Adrenal gland (tissue), 5 donors: ENCODE measurements around the gene NXN.

Source experiments
- CTCF ChIP-seq, 6 experiments: fragments of 450-650 bp in 4 of 6; fragments of 200-600 bp in 2 of 6; sonication (generic) in 1 of 6; IDR thresholded peaks; 1 replicate in 5 of 6; 2 replicates in 1 of 6; pipeline versions ENCODE4 v1.5.1 to v1.8.0; 2016 to 2021; ENCODE audit warnings: antibody characterized with exemption in 6 of 6, mild to moderate bottlenecking in 2 of 6, moderate library complexity in 1 of 6
- POLR2A ChIP-seq, 2 donors: fragments of 450-650 bp; IDR thresholded peaks; one replicate each; pipeline ENCODE4 v1.6.1; 2017; ENCODE audit warnings: antibody characterized with exemption in 2 of 2, mild to moderate bottlenecking in 2 of 2, moderate library complexity in 1 of 2
- donor health status: DM: no; HTN: no; CAD: no.

DNA sequence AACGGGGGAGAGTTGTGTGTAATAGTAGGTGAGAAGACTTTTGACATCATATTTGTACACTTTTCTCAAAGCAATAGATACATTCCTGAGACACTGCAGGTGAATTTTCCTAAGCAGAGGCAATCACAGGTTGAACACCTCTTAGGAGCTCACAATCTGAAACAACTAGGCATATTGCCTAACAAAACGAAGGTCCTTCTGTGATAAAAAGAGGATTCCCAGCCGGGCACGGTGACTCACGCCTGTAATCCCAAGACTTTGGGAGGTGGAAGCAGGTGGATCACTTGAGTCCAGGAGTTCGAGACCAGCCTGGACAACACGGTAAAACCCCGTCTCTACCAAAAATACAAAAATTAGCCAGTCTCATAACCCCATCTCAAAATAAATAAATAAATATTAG is 17.4 kb downstream of the NXN start:
- no peak for TF ChIP-seq CTCF (IDR thresholded peaks at IDR 0.05)
- TF ChIP-seq POLR2A (IDR thresholded peaks at IDR 0.05), result no peak
